LNCaP clone FGC (cell line): ENCODE data around the gene WDR87.

ENCODE experiments used
- DNase-seq: peaks from one replicate; pipeline ENCODE4 v3.0.0-alpha.2; 2011; ENCODE audit warnings: low read depth
- H3K4me3 ChIP-seq: 2 replicates; pipeline ENCODE4 v1.5.1; 2011; ENCODE audit warnings: mild to moderate bottlenecking, low read depth, low read length, control low read depth
- CTCF ChIP-seq: IDR thresholded peaks from 2 replicates; pipeline ENCODE4 v1.5.1; 2012; ENCODE audit warnings: mild to moderate bottlenecking; ENCODE audit not compliant: control insufficient read depth, insufficient read depth; ENCODE audit errors: extremely low read depth

The WDR87 gene

GRCh38 chr19:37905946-37906868 lies at the start of gene WDR87:
Gene WDR87 (minus strand): TSS chr19:37906594. CDS start chr19:37898239, 8,355 bp downstream.
- no peak for TF ChIP-seq CTCF
- DNase-seq: no peak
- peak within 1 kb of the TSS; percentile 76 for H3K4me3 ChIP-seq

GRCh38 chr19:37955986-37956385 lies 49.6 kb upstream of the WDR87 start:
- TF ChIP-seq CTCF: no peak
- H3K4me3 ChIP-seq: no peak overlapping the region
- DNase-seq: no peak

- no peak overlapping the region for H3K4me3 ChIP-seq
- no peak for DNase-seq
- no peak for TF ChIP-seq CTCF
These were observed 48.1 kb upstream of the WDR87 start for GRCh38 chr19:37954421-37954874.

GRCh38 chr19:37953918-37954303 lies 47.5 kb upstream of the WDR87 start:
- no peak for TF ChIP-seq CTCF
- DNase-seq: no peak
- no peak overlapping the region for H3K4me3 ChIP-seq

GRCh38 chr19:37953171-37953917 lies 47.0 kb upstream of the WDR87 start:
- no peak for DNase-seq
- H3K4me3 ChIP-seq: no peak overlapping the region
- no peak for TF ChIP-seq CTCF

- TF ChIP-seq CTCF: no peak
- no peak for DNase-seq
- no peak overlapping the region for H3K4me3 ChIP-seq
These were observed 45.4 kb upstream of the WDR87 start for GRCh38 chr19:37951816-37952210.
